ENCODE data around the gene IFNA2. TPM values are rescaled to one million over a fixed set of nuclear protein-coding genes. Genes with fewer than 3 reads are reported as not detected.

Gene IFNA2
- total RNA-seq, 1 donor from 2014 or later, result not detected

GRCh38 chr9:21428235-21428634 lies 43.0 kb upstream of the IFNA2 start:
- TF ChIP-seq, protein P1, sequence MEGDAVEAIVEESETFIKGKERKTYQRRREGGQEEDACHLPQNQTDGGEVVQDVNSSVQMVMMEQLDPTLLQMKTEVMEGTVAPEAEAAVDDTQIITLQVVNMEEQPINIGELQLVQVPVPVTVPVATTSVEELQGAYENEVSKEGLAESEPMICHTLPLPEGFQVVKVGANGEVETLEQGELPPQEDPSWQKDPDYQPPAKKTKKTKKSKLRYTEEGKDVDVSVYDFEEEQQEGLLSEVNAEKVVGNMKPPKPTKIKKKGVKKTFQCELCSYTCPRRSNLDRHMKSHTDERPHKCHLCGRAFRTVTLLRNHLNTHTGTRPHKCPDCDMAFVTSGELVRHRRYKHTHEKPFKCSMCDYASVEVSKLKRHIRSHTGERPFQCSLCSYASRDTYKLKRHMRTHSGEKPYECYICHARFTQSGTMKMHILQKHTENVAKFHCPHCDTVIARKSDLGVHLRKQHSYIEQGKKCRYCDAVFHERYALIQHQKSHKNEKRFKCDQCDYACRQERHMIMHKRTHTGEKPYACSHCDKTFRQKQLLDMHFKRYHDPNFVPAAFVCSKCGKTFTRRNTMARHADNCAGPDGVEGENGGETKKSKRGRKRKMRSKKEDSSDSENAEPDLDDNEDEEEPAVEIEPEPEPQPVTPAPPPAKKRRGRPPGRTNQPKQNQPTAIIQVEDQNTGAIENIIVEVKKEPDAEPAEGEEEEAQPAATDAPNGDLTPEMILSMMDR (IDR thresholded peaks at IDR 0.05; ENCODE audit: borderline replicate concordance), result no peak
- Histone ChIP-seq H3K9me3 (replicated peaks) (no peaks in the 10 kb centered on the region), H3K4me3 (no peak overlapping the region), H3K36me3 (no peaks in the 10 kb centered on the region), H3K27me3 (ENCODE audit: low read depth) (peaks cover 38% of the 10 kb centered on the region), H3K4me1 (no peaks in the 10 kb centered on the region), H3K27ac (replicated peaks) (no peak overlapping the region)
- intact Hi-C loops (cut with micrococcal nuclease), result no loop called here
- DNase-seq, result no peak

DNA sequence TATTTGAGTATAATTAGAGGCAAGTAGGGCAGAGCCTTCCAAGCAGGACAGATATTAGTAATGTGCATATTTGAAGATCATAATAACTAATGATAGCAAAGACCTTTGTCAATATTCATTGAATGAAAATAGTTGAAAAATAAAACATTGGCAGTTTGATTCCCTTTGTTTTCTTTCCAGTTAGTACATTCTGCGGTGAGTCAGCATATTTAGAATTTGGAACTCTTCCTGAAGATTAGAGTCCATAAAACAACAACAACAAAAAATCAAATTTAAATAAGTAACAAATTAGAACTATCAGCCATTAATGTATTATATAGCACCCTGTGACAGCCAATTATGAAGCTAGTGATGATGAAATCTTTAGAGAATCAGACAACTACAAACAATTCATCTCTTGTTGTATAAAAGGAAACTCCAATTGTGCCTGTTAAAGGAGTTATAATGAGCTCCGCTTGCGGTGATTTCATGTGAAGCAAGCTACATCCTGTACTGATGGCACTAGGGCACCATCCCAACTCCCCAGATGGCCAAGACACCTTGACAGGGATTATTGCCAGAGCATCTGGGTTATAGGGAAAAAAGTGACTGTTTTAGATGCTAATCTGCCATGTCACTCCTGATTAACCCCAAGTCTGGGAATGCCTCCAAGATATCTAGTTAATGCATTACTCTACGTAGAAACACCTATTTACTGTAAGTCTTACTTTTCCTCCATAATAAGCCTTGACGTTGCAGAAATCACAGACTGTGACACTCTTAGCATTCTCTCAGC lies 30.5 kb upstream of the IFNA2 start:
- intact Hi-C loops (cut with micrococcal nuclease), result no loop called here
- no peak overlapping the region for H3K27ac ChIP-seq (replicated peaks)
- TF ChIP-seq, protein P1 (IDR thresholded peaks at IDR 0.05; ENCODE audit: borderline replicate concordance), result no peak
- peaks cover 22% of the 10 kb centered on the region for H3K27me3 ChIP-seq (ENCODE audit: low read depth)
- no peak for DNase-seq
- no peaks in the 10 kb centered on the region for H3K36me3 ChIP-seq
- H3K4me3 ChIP-seq, result no peak overlapping the region
- H3K9me3 ChIP-seq (replicated peaks), result no peaks in the 10 kb centered on the region
- H3K4me1 ChIP-seq, result no peaks in the 10 kb centered on the region

GRCh38 chr9:21414220-21414940 lies 29.2 kb upstream of the IFNA2 start:
- H3K27me3 ChIP-seq (ENCODE audit: low read depth), result peaks cover 29% of the 10 kb centered on the region
- DNase-seq, result no peak
- no peaks in the 10 kb centered on the region for H3K9me3 ChIP-seq (replicated peaks)
- no peaks in the 10 kb centered on the region for H3K4me1 ChIP-seq
- H3K27ac ChIP-seq (replicated peaks), result no peak overlapping the region
- TF ChIP-seq, protein P1 (IDR thresholded peaks at IDR 0.05; ENCODE audit: borderline replicate concordance), result no peak
- intact Hi-C loops (cut with micrococcal nuclease), result no loop called here
- no peaks in the 10 kb centered on the region for H3K36me3 ChIP-seq
- H3K4me3 ChIP-seq, result no peak overlapping the region

- H3K36me3 ChIP-seq, result no peaks in the 10 kb centered on the region
- no peak for DNase-seq
- no peaks in the 10 kb centered on the region for H3K9me3 ChIP-seq (replicated peaks)
- intact Hi-C loops (cut with micrococcal nuclease), result no loop called here
- H3K27me3 ChIP-seq (ENCODE audit: low read depth), result peaks cover 34% of the 10 kb centered on the region
- H3K4me1 ChIP-seq, result no peaks in the 10 kb centered on the region
- TF ChIP-seq, protein P1 (IDR thresholded peaks at IDR 0.05; ENCODE audit: borderline replicate concordance), result no peak
- no peak overlapping the region for H3K27ac ChIP-seq (replicated peaks)
- no peak overlapping the region for H3K4me3 ChIP-seq
Observed at GRCh38 chr9:21413624-21414023, 28.4 kb upstream of the IFNA2 start.

DNA sequence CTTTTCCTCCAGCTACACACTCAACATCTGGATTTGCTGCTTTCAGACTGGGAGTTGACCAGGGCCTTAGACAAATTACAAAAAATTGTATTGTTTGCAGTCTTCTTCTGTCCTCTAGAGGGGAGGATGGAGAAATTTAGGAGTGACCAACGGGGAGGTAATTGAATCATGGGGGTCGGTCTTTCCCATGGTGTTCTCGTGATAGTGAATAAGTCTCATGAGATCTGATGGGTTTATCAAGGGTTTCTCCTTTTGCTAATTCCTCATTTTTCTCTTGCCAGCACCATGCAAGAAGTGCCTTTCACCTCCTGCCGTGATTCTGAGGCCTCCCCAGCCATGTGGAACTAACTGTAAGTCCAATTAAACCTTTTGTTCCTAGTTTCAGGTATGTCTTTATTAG lies 28.0 kb upstream of the IFNA2 start:
- Histone ChIP-seq H3K36me3 (no peaks in the 10 kb centered on the region), H3K4me1 (no peaks in the 10 kb centered on the region), H3K27ac (replicated peaks) (no peak overlapping the region), H3K27me3 (ENCODE audit: low read depth) (peaks cover 35% of the 10 kb centered on the region), H3K9me3 (replicated peaks) (no peaks in the 10 kb centered on the region), H3K4me3 (no peak overlapping the region)
- intact Hi-C loops (cut with micrococcal nuclease), result no loop called here
- DNase-seq, result no peak
- TF ChIP-seq, protein P1 (IDR thresholded peaks at IDR 0.05; ENCODE audit: borderline replicate concordance), result no peak

All from left ventricle myocardium inferior (tissue), 1 donor.